Activated CD4-positive, alpha-beta T cell treated with anti-CD3 and anti-CD28 coated beads, Interleukin-2, amount 50 U/mL, for 16 hours (primary cell): ENCODE data around the gene GLS2.
"Not testable (repeated sequence)": the region's sequence is repeated elsewhere in the genome, so short reads cannot be mapped to it uniquely, and the experiment has no call there.

Experiments used
- DNase-seq: peaks from one replicate; pipeline ENCODE4 v3.0.0-alpha.2; 2020

Gene GLS2

DNA sequence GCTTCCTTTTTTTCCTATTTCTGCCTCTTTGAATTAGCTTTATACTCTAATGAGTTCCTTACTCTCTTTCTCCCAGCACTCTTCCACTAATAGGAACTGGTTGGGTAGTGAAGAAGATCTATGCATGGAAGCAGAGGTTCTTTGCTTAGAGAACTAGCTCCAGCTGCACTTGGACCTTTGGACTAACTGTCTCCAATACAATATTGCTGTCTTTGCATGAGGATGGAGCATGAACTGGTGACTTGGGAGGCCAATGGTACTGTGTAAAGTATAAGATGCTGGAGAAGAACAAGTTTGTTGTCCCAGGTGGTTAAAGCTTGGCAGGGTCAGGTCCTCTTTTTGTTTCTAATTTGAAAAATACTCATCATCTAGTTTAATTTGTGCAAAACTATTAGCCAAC lies 2.4 kb upstream of the GLS2 start:
- no peak for DNase-seq

DNA sequence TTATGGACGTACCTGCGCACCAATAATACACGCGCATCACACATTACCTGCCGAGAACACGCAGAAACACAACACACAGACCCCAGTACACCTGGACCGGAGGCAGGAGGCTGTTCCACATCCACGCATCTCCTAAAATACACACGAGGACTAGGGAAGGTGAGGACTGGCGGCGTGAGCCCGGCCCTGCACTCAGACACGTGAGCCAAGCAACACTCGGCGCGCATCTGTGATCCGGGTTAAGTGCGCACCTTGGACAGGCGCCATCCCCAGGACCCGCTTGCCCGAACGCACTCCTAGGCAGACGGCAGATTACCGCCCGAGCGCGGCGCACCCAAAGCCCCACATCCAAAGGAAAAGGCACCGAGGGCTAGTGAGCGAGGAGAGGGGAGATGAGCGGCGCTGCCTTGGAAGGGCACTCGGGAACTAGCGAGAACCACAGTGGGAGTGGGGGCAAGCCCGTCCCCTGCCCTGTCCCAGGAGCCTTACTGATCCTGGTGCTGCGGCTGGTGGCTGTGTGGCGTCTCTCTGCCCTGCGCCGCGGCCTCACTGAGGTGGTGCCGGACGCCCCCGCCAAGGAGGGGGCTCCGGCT lies 417 bp downstream of the GLS2 start:
- no peak for DNase-seq

DNA sequence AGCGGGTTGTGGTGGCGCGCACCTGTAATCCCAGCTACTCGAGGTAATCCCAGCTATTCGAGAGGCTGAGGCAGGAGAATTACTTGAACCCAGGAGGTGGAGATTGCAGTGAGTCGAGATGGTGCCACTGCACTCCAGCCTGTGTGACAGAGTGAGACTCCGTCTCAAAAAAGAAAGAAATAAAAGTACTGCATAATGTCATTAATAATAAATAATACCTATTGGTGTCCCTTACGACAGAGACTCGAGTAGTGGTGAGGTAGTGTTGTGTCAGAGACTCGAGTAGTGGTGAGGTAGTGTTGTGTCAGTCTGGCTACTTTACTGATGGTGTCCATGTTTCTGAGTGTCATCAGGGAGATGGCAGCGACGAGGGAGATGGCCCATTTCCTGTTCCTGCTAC lies 1.3 kb downstream of the GLS2 start:
- no peak for DNase-seq

DNA sequence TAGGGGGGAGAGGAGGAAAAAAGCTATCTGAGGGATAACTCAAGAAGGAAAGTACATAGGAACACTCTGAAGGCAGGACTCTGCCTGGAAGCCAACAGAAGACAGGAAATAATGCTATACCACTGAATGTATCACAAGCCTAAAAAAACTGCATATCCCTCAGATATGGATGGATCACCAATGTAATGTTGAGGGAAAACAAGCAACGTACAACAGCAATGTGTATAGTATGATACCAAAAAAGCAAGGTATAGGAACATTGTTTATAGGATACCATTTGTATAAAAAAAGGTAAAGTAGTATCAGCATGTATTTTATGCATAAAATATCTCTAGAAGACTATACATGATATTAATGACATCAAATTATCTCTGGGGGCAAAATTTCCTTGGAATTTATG lies 3.4 kb downstream of the GLS2 start:
- DNase-seq, result no peak

DNA sequence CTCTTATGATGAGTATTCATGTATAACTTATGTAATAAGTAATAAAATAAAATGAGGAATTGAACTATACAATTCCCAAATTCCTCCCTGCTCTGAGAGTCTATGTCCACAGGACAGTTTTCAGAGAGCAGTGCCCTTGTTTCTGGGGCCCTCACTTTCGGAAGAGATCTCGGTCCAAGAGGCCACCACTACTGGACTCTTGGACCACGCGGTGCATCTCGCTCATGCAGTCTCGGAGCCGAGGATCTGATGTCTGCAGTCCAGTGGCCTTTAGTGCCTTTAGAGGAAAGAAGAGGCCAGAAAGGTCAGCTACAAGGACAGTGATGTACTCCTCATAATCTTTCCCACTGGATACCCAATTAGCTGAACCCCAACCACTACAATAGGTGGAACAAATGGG lies 8.3 kb downstream of the GLS2 start:
- DNase-seq, result no peak

DNA sequence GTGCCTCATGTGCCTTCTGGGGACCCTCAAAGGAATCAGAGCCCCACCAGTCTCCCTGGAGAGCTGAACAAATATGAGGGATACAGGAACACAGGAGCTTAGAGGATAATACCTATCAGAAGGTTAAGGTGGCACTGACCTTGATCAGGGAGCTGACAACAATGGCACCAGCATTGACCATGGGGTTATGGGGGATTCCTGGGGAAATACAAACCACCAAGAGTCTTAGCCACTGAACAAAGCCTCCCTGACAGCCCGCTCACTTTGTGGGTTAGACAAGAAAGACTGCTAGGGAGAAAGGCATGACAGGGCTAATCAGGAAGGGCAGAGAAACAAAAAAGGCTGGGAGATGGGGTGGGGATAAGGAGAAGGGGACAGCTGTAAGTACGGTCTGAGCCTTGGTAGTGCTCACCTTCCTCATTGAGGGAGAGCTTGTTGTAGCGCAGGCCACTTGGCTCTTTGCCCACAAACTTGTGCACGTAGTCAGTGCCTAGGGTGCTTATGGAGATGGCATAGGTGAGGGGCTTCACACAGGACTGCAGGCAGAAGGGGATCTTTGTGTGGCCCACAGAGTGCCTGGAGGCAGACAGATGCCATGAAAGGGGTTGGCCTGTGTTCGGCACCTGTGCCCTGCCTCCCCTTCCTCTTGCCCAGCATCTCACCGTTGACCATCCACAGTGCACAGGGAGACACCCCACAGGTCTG lies 10.3 kb downstream of the GLS2 start:
- DNase-seq, result no peak

DNA sequence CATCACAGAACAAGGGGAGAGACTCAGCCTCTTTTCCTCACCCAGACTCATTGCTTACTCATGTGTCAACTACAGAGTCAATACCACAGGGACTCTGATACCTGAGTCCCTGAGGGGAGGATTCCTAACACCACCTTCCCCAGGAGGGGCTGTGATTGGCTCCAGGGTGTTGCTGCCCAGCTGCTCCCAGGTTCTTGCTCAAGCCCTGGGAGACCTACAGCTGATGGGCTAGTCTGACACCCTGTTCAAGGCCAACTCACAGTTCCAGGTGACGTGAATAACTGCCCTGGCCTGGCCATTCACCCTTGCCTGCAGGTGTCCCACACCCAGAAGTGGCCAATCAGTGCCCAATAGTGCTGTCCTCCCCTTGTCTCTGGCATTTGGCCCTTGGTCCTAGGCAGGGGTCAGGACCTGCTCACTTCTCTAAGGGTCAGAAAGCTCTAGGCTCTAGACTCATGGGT lies 11.0 kb downstream of the GLS2 start:
- DNase-seq, result no peak

DNA sequence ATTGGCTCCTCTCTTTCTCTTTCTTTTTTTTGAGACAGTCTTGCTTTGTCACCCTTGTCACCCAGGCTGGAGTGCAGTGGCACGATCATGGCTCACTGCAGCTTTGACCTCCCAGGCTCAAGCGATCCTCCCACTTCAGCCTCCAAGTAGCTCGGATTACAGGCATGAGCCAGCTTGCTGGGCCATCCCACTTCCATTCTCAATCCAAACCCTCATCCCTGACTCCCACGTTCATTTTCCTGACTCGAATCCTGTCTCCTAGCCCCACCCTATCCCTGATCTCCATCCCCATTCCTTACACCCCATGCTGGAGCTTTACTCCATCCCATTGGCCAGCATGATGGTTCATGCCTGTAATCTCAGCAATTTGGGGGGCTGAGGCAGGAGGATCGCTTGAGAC lies 11.8 kb downstream of the GLS2 start:
- no peak for DNase-seq

DNA sequence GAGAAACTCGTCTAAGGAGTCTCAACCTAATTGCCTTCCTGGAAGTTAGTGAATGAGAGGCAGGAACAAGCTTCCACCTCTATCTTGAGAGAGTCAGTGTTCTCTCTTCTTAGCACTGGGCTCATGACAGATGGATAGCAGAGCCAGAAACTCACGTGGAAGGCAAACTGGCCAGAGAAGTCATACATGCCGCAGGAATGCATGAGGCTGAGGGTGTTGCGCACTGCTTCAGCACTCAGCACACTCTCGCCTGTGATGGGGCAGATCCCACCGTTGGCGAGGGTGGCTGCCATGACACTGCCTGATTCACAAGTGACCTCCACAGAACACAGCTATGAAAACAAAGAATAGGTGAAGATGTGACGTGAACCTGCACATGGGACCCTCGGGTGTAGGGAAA lies 13.6 kb downstream of the GLS2 start:
- no peak for DNase-seq

DNA sequence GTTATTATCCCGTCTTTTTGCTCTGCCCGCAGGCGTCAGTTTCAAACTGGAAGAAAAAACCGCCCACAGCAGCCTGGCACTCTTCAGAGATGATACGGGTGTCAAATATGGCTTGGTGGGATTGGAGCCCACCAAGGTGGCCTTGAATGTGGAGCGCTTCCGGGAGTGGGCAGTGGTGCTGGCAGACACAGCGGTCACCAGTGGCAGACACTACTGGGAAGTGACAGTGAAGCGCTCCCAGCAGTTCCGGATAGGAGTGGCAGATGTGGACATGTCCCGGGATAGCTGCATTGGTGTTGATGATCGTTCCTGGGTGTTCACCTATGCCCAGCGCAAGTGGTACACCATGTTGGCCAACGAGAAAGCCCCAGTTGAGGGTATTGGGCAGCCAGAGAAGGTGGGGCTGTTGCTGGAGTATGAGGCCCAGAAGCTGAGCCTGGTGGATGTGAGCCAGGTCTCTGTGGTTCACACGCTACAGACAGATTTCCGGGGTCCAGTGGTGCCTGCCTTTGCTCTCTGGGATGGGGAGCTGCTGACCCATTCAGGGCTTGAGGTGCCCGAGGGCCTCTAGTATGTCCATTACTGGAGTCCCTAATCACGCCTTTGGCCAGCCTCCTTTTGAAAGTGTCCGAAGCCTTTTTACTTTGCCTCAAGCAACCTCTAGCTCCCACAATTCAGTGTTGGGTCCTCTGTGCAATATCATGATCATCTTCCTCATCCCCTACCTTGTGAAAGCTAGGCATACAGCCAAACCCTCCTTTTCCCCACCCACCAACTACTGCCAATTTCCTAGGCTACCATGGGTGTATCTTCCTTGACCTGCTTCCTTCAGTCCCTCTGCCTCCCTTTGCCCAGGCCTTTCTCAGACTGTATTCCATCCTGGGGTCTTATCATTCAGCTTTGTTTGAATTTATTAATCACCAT lies 18.7 kb downstream of the GLS2 start:
- no peak for DNase-seq

DNA sequence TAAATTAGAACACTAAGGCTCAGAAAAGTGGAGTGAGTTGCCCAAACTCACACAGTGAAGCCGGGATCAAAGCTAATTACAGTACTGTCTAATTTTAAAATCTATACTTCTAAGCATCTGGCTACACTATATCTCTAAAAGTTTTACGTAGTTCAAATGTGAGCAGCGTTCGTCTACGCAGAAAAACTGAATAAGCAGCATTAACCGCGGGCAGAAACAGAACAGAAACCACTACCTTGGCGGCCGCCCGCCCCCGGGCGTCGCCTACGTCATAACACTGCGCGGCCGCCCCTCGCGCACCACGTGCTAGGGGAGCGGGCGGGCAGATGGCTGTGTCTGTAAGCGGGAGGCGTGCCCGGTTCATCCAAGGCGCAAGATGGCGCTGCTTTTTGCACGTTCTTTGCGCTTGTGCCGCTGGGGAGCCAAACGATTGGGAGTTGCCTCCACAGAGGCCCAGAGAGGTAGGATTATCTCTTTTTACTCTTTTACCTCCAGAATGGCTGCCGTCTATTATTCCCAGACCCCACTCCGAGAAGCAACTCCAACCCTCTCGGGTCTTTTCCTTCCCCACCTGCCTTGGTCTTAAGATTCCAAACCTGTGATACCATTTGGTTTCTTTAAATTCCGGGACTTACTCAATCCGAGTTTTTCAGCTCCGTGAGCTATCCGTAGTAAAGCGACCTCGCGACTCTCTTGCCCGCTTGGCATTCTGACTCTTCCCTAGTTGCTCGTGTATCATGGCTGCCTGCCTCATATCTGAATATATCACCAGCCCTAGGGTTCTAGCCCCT lies 19.6 kb downstream of the GLS2 start, which contains the start of gene SPRYD4:
Gene SPRYD4 (plus strand): TSS at position 363 of the 791 bp plus-strand sequence. CDS start 14 bp downstream, at position 377.
- DNase-seq, result peak; percentile 94

DNA sequence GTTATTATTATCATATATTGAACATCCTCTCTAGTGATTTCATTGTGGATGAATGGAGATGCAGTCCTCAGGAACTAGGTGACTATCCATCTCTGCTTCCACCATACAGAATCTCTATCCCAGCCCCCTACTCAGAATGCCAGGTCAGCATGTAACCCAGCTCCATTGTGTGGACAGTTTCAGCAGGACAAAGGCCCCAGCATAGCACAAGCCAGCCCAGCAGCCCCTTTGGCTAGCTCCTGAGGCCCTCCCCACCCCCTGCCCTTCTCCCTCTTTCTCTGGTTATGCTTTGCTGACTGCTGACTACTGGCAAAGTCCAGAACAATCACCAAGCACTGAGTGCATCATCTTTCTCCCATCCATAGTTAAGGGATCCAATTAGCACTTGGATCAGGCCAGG lies 25.4 kb downstream of the GLS2 start:
- DNase-seq, result no peak

DNA sequence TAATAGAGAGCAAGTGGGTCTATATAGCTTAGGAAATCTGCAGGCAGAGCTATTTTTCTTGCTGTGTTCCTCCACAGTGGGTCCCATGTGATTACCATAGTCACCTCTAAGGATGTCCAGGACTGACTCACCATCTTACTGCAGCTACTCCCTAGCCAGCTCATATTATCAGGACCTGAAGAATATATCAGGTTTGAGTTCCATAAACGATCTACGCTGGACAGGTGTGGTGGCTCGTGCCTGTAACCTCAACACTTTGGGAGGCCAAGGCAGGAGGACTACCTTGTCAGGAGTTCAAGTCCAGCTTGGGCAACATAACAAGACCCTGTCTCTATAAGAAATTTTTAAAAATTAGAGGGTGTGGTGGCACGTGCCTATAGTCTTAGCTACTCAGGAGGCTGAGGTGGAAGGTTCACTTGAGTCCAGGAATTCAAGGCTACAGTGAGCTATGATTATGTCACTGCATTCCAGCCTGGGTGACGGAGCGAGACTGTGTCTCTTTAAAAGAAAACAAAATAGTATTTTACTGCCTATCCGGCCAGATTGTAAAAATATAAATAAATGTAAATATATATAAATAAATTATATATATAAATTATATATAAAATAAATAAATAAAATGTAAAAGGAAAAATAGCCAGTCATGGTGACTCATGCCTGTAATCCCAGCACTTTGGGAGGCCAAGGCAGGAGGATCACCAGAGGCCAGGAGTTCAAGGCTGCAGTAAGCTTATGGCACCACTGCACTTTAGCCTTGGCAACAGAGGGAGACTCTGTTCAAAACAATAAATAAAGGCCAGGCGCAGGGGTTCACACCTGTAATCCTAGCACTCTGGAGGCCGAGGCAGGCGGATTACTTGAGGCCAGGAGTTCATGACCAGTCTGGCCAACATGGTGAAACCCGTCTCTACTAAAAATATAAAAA lies 26.5 kb downstream of the GLS2 start:
- no peak for DNase-seq

DNA sequence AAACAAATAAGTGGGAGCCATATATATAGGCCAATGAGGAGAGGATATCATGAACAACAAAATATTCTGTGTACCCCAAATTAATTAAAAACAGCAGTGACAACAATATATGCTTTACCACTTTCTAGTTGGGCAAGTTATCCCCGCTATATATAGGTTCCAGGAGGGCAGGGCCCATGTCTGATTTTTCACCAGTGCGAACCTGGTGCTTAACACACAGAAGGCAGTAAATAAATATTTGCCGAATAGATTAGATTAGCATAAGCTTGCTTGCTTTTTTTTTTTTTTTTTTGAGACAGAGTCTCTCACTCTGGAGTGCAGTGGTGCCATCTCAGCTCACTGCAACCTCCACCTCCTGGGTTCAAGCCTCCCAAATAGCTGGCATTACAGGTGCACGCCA lies 30.1 kb downstream of the GLS2 start:
- DNase-seq, result no peak

DNA sequence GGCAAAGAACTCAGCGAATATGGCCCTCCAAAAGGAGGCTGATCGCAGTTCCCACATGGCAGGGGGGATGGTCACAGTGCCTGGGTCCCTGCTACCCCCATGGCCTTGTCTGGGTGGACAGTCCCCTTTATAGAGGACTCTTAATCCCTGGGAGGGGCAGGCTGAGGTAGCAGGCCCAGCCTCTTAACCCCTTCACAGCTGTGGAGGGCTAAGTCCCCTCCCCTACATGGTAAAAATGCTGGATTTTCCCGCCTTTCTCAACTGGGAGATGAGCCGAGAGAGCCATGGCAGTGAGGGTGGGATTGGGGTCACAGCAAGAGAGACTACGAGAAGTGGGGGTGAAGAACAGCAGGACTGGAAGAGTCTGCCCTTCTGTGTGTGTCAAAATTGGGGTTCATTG lies 33.4 kb downstream of the GLS2 start, which contains the start of gene MIP:
Gene MIP (minus strand): TSS at position 101 of the 400 bp plus-strand sequence. CDS start 44 bp downstream, at position 57.
- DNase-seq, result no peak

DNA sequence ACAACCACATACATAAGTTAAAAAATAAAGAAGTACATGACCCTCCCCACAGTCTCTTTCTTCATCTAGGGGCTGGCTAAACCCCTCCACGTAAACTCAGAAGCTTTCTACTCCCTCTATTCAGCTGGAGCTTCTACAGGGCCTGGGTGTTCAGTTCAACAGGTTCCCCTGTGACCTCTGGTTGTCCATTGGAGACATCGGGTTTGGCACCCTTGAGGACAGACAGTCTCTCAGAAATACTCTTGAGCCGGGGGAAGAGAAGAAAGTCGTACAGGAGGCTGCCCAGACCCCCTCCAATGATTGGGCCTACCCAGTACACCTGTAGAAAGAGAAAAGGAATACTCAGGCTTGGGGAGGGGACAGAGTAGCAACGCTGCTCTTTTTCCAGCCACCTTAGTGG lies 36.8 kb downstream of the GLS2 start:
- no peak for DNase-seq

DNA sequence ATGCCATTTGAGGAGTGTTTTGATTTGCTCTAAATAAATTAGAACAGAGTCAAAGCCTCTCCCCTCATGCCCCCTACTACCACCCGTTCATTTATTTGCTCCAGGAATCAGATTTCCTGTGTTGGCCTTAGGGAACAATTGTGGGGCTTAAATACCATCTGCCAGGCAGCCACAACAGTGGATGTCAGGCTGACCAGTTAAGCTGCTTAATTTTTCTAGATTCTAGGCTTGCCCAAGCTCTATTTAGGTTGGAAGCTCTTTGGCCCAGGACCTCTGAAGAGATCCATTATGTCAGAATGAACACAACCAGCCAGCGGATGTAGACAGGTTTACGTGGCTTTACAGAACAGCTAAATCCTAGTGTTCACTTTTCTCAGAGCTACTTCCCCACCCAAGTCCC lies 37.7 kb downstream of the GLS2 start:
- DNase-seq, result no peak

DNA sequence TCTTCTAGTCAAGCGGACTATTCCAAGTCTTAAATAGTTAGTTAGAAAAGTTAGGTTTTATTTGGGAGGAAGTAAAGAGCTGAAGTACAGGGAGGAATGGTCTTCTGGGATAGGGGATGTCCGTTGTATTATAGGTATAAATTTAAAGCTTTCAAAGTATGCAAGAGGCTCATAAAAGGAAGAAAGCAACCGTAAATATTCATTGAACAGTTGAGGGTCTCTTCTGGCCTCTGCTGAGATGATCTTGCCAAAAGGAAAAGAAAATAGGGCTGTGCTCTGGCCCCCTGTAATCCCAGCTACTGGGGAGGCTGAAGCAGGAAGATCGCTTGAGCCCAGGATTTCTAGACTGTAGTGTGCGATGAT lies 38.4 kb downstream of the GLS2 start:
- DNase-seq, result no peak

DNA sequence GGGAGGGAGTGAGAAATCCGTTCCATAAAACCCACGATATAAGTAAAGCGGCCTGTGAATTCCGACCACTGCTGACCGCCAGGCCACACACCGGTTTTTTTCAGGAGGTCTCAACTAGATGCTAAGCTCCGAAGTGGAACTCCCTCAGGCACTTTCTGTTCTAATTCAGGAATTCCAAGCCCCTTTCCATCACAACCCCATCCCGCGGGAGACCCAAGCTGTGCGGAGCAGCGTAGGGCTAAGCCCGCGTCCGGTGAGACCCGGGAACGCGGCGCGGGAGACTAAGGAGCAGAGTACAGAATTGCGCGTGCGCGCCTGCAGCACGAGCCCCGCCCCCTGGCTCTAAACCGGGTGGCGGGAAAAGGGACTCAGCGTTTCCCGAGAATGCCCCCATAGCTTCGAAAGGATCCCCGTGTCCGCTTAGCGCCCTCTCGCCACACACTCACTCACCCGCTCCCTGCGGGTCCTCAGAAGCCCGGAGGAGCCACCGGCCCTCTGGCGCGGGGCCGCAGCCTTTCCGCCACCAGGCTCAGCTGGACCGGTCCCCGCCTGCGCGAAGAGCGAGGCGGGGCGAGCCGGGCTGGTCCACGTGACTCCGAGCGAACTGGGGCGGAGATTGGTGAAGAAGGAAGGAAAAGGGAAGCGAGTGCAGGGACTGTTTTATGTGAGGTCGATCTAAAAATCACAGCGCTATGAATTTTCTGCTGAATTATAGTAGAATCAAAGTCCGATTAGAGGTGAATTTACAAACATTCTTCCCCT lies 38.9 kb downstream of the GLS2 start, which contains the start of gene TIMELESS:
Gene TIMELESS (minus strand): TSS at position 567 of the 762 bp plus-strand sequence. CDS start 15,256 bp downstream, outside the sequence.
- DNase-seq, result peak; percentile 91

DNA sequence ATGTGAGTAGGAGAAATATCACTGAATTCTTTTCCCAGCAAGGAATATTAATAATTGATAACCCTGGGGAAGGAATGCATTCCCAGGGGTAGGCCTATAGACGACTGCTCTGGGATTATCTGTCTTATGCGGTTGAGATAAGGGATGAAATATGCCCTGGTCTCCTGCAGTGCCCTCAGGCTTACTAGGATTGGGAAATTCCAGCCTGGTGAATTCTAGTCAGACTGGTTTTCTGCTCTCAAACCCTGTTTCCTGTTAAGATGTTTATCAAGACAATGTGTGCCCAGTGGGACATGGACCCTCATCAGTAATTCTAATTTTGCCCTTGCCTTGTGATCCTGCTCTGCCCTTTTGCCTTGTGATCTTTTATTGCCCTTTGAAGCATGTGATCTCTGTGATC lies 44.8 kb downstream of the GLS2 start:
- DNase-seq, result not testable (repeated sequence)
